H1 (cell line): ENCODE results near the gene SLC22A14. TPM values are rescaled to one million over a fixed set of nuclear protein-coding genes. Genes with fewer than 3 reads are reported as not detected.

Source experiments
- CTCF ChIA-PET: fragments of 300-600 bp; sonication (Branson Sonifier 250); formaldehyde crosslinking; loops from one replicate; lab custom pipeline; 2021; ENCODE audit not compliant: partially characterized antibody; lab: Charles Lee
- POLR2A ChIA-PET: fragments of 300-600 bp; sonication (Branson Sonifier 250); formaldehyde crosslinking; loops from one replicate; lab custom pipeline; 2021; ENCODE audit warnings: inconsistent platforms; ENCODE audit not compliant: partially characterized antibody; lab: Charles Lee
- DNase-seq, 2 experiments: peaks; one replicate each; pipeline versions ENCODE4 v3.0.0 to v3.0.0-alpha.2; 2010 to 2022; ENCODE audit warnings: low spot score in 2 of 2, low read depth in 1 of 2, mixed read lengths in 1 of 2
- FAIRE-seq: peaks from 2 replicates; lab custom pipeline; 2011; peaks lifted over from hg19 to GRCh38; lab: Jason Lieb, UNC
- H2AFZ ChIP-seq: 2 replicates; pipeline ENCODE4 v1.8.1; 2012; ENCODE audit warnings: low read length, inconsistent platforms
- H2AK5ac ChIP-seq: 2 replicates; pipeline ENCODE4 v1.6.1; 2013; ENCODE audit warnings: low read depth, low read length
- H2BK120ac ChIP-seq: replicated peaks from 2 replicates; pipeline ENCODE3; 2013; ENCODE audit warnings: low read depth, low read length, inconsistent platforms
- H2BK12ac ChIP-seq: 2 replicates; pipeline ENCODE4 v1.6.1; 2013; ENCODE audit warnings: low read depth, low read length
- H2BK15ac ChIP-seq: 2 replicates; pipeline ENCODE4 v1.6.1; 2013; ENCODE audit warnings: low read length
- H2BK20ac ChIP-seq: 2 replicates; pipeline ENCODE4 v1.6.1; 2013; ENCODE audit warnings: low read length
- H2BK5ac ChIP-seq: 2 replicates; pipeline ENCODE4 v1.6.1; 2013; ENCODE audit warnings: low read depth, low read length
- H3K14ac ChIP-seq: 2 replicates; pipeline ENCODE4 v1.6.1; 2013; ENCODE audit warnings: inconsistent platforms; ENCODE audit not compliant: insufficient read length
- H3K18ac ChIP-seq: 2 replicates; pipeline ENCODE4 v1.6.1; 2013; ENCODE audit warnings: low read length; ENCODE audit errors: extremely low read depth
- H3K23ac ChIP-seq: 2 replicates; pipeline ENCODE4 v1.6.1; 2013; ENCODE audit warnings: inconsistent platforms; ENCODE audit not compliant: insufficient read length
- H3K23me2 ChIP-seq: 2 replicates; pipeline ENCODE4 v1.6.1; 2013; ENCODE audit warnings: low read depth, low read length
- H3K27ac ChIP-seq: 2 replicates; pipeline ENCODE4 v1.6.1; 2011; ENCODE audit warnings: low read depth, low read length, inconsistent platforms
- H3K27me3 ChIP-seq, 4 experiments: replicated peaks in 1 of 4; 1 replicate in 1 of 4; 2 replicates in 3 of 4; pipeline versions ENCODE4 v1.6.1 to v1.8.1; 2011 to 2013; ENCODE audit warnings: low read length in 3 of 4, mild to moderate bottlenecking in 3 of 4, inconsistent platforms in 2 of 4, mixed read lengths in 2 of 4, moderate library complexity in 1 of 4; ENCODE audit not compliant: control insufficient read depth in 3 of 4, insufficient read depth in 3 of 4; ENCODE audit errors: extremely low read depth in 1 of 4
- H3K36me3 ChIP-seq, 4 experiments: 2 replicates each; pipeline versions ENCODE4 v1.6.1 to v1.8.1; 2011 to 2013; ENCODE audit warnings: mild to moderate bottlenecking in 4 of 4, low read length in 3 of 4, moderate library complexity in 2 of 4, control low read depth in 1 of 4, inconsistent platforms in 1 of 4; ENCODE audit not compliant: insufficient read depth in 4 of 4, control insufficient read depth in 2 of 4
- H3K4ac ChIP-seq: replicated peaks from 2 replicates; pipeline ENCODE3; 2013; ENCODE audit warnings: low read length, low read depth, mixed read lengths, inconsistent platforms; ENCODE audit not compliant: insufficient read length
- H3K4me1 ChIP-seq, 4 experiments: replicated peaks in 1 of 4; 1 replicate in 1 of 4; 2 replicates in 3 of 4; pipeline versions ENCODE4 v1.6.1 to v1.8.1; 2011 to 2013; ENCODE audit warnings: low read length in 3 of 4, inconsistent platforms in 2 of 4, mixed read lengths in 1 of 4; ENCODE audit not compliant: insufficient read depth in 4 of 4, control insufficient read depth in 3 of 4
- H3K4me2 ChIP-seq, 2 experiments: 2 replicates each; pipeline versions ENCODE4 v1.6.1 to v1.8.1; 2011 to 2013; ENCODE audit warnings: low read depth in 2 of 2, low read length in 2 of 2, control low read depth in 1 of 2, inconsistent platforms in 1 of 2, mild to moderate bottlenecking in 1 of 2; ENCODE audit not compliant: insufficient read depth in 1 of 2
- H3K4me3 ChIP-seq, 4 experiments: fragments of 200-600, 300-600 bp in 1 of 4; sonication (generic), shearing (Covaris generic), sonication (Bioruptor Twin) in 1 of 4; 2 replicates each; pipeline versions ENCODE4 v1.5.1 to v1.8.1; 2011 to 2016; ENCODE audit warnings: low read length in 4 of 4, low read depth in 3 of 4, control low read depth in 2 of 4, inconsistent platforms in 2 of 4, mild to moderate bottlenecking in 2 of 4, mixed read lengths in 1 of 4, moderate library complexity in 1 of 4; ENCODE audit not compliant: insufficient read depth in 2 of 4; ENCODE audit errors: extremely low read depth in 1 of 4
- H3K56ac ChIP-seq: replicated peaks from 2 replicates; pipeline ENCODE3; 2013; ENCODE audit warnings: low read depth, mild to moderate bottlenecking, mixed read lengths, low read length, inconsistent platforms; ENCODE audit not compliant: insufficient read length
- H3K79me1 ChIP-seq: 2 replicates; pipeline ENCODE4 v1.6.1; 2013; ENCODE audit warnings: low read depth, low read length, control low read depth
- H3K79me2 ChIP-seq, 2 experiments: 2 replicates each; pipeline versions ENCODE4 v1.6.1 to v1.8.1; 2012 to 2013; ENCODE audit warnings: low read length in 2 of 2, mild to moderate bottlenecking in 2 of 2, inconsistent platforms in 1 of 2; ENCODE audit not compliant: insufficient read depth in 2 of 2, control insufficient read depth in 1 of 2
- H3K9ac ChIP-seq, 4 experiments: replicated peaks in 1 of 4; 1 replicate in 1 of 4; 2 replicates in 3 of 4; pipeline versions ENCODE4 v1.6.1 to v1.8.1; 2011 to 2013; ENCODE audit warnings: low read depth in 3 of 4, low read length in 3 of 4, control low read depth in 2 of 4, mild to moderate bottlenecking in 2 of 4, moderate library complexity in 2 of 4, inconsistent platforms in 1 of 4; ENCODE audit errors: extremely low read depth in 1 of 4
- H3K9me3 ChIP-seq, 2 experiments: 2 replicates each; pipeline versions ENCODE4 v1.6.1 to v1.8.1; 2012 to 2013; ENCODE audit warnings: mild to moderate bottlenecking in 2 of 2, moderate library complexity in 2 of 2, control low read depth in 1 of 2, inconsistent platforms in 1 of 2, low read depth in 1 of 2, low read length in 1 of 2, mixed read lengths in 1 of 2; ENCODE audit not compliant: insufficient read depth in 2 of 2
- H4K20me1 ChIP-seq, 2 experiments: replicated peaks in 1 of 2; 2 replicates each; pipeline versions ENCODE3 to v1.8.1; 2011 to 2013; ENCODE audit warnings: inconsistent platforms in 2 of 2, low read length in 2 of 2, mild to moderate bottlenecking in 1 of 2; ENCODE audit not compliant: insufficient read depth in 2 of 2, control insufficient read depth in 1 of 2
- H4K5ac ChIP-seq: 2 replicates; pipeline ENCODE4 v1.6.1; 2013; ENCODE audit warnings: low read length, low read depth, mixed read lengths, inconsistent platforms; ENCODE audit not compliant: insufficient read length
- H4K8ac ChIP-seq: 2 replicates; pipeline ENCODE4 v1.8.0; 2013; ENCODE audit warnings: mild to moderate bottlenecking, moderate library complexity, low read length, inconsistent platforms; ENCODE audit not compliant: insufficient read depth; ENCODE audit errors: extremely low read depth
- H4K91ac ChIP-seq: replicated peaks from 2 replicates; pipeline ENCODE3; 2013; ENCODE audit warnings: low read length, mixed read lengths, inconsistent platforms; ENCODE audit not compliant: insufficient read length
- ASH2L ChIP-seq: fragments of 200-600, 300-600 bp; sonication (generic); IDR thresholded peaks from one replicate; pipeline ENCODE4 v1.7.1; 2017; ENCODE audit warnings: low read length
- CEBPB ChIP-seq: IDR thresholded peaks from 2 replicates; pipeline ENCODE4 v1.6.1; 2012; ENCODE audit warnings: low read depth, low read length
- CHD1 ChIP-seq: IDR thresholded peaks from 2 replicates; pipeline ENCODE4 v1.6.1; 2012; ENCODE audit warnings: low read depth, low read length, improper control_type of control experiment
- NRF1 ChIP-seq: IDR thresholded peaks from 2 replicates; pipeline ENCODE4 v1.6.1; 2011; ENCODE audit warnings: mild to moderate bottlenecking, low read depth, low read length, improper control_type of control experiment
- WGBS, 2 experiments: shearing (Covaris generic) in 1 of 2; methylation state at CpG; one replicate each; pipeline versions ENCODE4 v1.1.6 to v1.1.7; 2013 to 2015; ENCODE audit warnings: low lambda C conversion rate in 2 of 2, mixed read lengths in 2 of 2, inconsistent platforms in 1 of 2, low coverage in 1 of 2, missing lambda C conversion rate in 1 of 2; ENCODE audit not compliant: insufficient replicate concordance in 2 of 2, insufficient coverage in 1 of 2, insufficient read length in 1 of 2; ENCODE audit errors: extremely low coverage in 1 of 2, missing lambda C conversion rate in 1 of 2; 5-methylcytosine and 5-hydroxymethylcytosine counted together
- polyA plus RNA-seq, 7 experiments: library from polyadenylated mRNA; depleted of rRNA in 3 of 7; stranded (reverse) in 5 of 7; unstranded in 2 of 7; fragments of >200 nt in 5 of 7; fragments of 200-250 nt in 2 of 7; gene quantifications; 1 replicate in 5 of 7; 2 replicates in 1 of 7; 4 replicates in 1 of 7; pipeline versions ENCODE4 v1.2.1 to v1.2.3, GENCODE V29; 2011 to 2013; ENCODE audit warnings: missing spikeins in 2 of 7, mixed read lengths in 2 of 7
- total RNA-seq: library from RNA; stranded (reverse); fragmentation: NEBNext Ultra II Directional; extraction: Animal tissue kit (Norgen Biotek cat#: 25700); gene quantifications from 2 replicates; pipeline ENCODE4 v1.2.1, GENCODE V29; 2021

The SLC22A14 gene
- total and polyA plus RNA-seq, 2 of the 8 experiments (the other 6 are each of a cell fraction or from before 2014, with no cell fraction given) = 0.03 TPM; not detected in 1

GRCh38 chr3:38255627-38256026 is 26.5 kb upstream of the SLC22A14 start:
- POLR2A ChIA-PET = interaction anchor here (1.1 kb wide), 1 partner anchor 23 kb away, joined by 3 read pairs; no protein-coding TSS in a partner anchor
- no peak for DNase-seq
- TF ChIP-seq NRF1 (no peak), CHD1 (no peak), ASH2L (no peak), CEBPB (no peak)

More at GRCh38 chr3:38255627-38256026, 26.5 kb upstream of the SLC22A14 start:
- Histone ChIP-seq H3K14ac (no peak overlapping the region), H2BK5ac (no peak overlapping the region), H3K27ac (no peak overlapping the region), H3K9ac (no peak overlapping the region), H3K79me2 (no peaks in the 10 kb centered on the region), H2AFZ (no peak overlapping the region), H3K36me3 (peaks cover 14 to 33% (median 26%) of the 10 kb centered on the region in 4 experiments), H3K18ac (no peak overlapping the region), H3K9me3 (no peaks in the 10 kb centered on the region), H3K56ac (no peak overlapping the region), H3K4me1 (no peaks in the 10 kb centered on the region), H3K23me2 (no peaks in the 10 kb centered on the region), H4K8ac (no peak overlapping the region), H4K91ac (no peak overlapping the region), H2AK5ac (no peak overlapping the region), H2BK120ac (no peak overlapping the region), H3K4me3 (no peak overlapping the region), H4K20me1 (peaks cover 0 to 4% of the 10 kb centered on the region in 2 experiments), H3K79me1 (peaks cover 2% of the 10 kb centered on the region), H3K27me3 (no peaks in the 10 kb centered on the region), H3K4me2 (no peak overlapping the region), H3K4ac (no peak overlapping the region), H4K5ac (no peak overlapping the region), H2BK20ac (no peak overlapping the region), H2BK12ac (no peak overlapping the region), H2BK15ac (no peak overlapping the region), H3K23ac (no peak overlapping the region)
- FAIRE-seq = no peak
- CTCF ChIA-PET = interaction anchor here (0.6 to 1.3 kb wide), 4 partner anchors 13 to 217 kb away, joined by 3 to 4 read pairs (median 3); no protein-coding TSS in a partner anchor
- WGBS, 2 experiments = 100% methylated on average over 1 of the region's 1 CpG; no CpG with 5 or more reads in 1 of the 2 experiments
